Upper lobe of left lung (tissue), 4 donors: ENCODE results near the gene ONECUT1.

Source experiments
- EP300 ChIP-seq, 4 donors: sonication (generic); formaldehyde crosslinking; IDR thresholded peaks; one replicate each; pipeline ENCODE4 v1.5.1; 2017; ENCODE audit warnings: antibody characterized with exemption in 4 of 4, control low read depth in 2 of 4
- POLR2A ChIP-seq, 4 donors: fragments of 450-650 bp; IDR thresholded peaks; one replicate each; pipeline ENCODE4 v1.5.1; 2016 to 2017; ENCODE audit warnings: antibody characterized with exemption in 4 of 4, mild to moderate bottlenecking in 2 of 4
- POLR2AphosphoS5 ChIP-seq, 2 donors: sonication (generic); formaldehyde crosslinking; IDR thresholded peaks; one replicate each; pipeline ENCODE4 v1.5.1; 2017; ENCODE audit warnings: antibody characterized with exemption in 2 of 2
- TF ChIP-seq, protein P1 (sequence below), 6 experiments: fragments of 450-650 bp in 4 of 6; fragments of 200-600 bp in 2 of 6; sonication (generic) in 2 of 6; IDR thresholded peaks; one replicate each; pipeline ENCODE4 v1.5.1; 2016 to 2019; ENCODE audit warnings: antibody characterized with exemption in 6 of 6

DNA sequence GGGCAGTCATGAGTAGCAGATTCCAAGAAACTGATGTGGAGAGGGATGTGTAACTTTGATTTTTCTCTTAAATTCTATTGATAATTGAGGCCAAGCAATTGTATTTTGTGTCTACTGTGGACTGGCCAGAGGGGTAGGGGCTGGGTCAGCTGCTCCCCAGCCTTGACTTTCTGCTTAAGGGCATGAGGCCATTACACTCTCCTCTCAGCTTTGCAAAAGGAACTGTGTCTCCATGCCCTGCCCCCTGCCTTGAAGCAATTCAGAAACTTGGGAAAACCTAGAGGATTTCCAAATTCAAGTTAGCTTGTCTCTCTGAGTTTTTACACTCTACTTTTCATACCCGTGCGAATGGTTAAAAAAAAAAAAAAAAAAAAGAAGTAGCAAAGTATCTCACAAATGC is 38.6 kb downstream of the ONECUT1 start:
- TF ChIP-seq POLR2A (IDR thresholded peaks at IDR 0.05) = no peak
- TF ChIP-seq, protein P1, sequence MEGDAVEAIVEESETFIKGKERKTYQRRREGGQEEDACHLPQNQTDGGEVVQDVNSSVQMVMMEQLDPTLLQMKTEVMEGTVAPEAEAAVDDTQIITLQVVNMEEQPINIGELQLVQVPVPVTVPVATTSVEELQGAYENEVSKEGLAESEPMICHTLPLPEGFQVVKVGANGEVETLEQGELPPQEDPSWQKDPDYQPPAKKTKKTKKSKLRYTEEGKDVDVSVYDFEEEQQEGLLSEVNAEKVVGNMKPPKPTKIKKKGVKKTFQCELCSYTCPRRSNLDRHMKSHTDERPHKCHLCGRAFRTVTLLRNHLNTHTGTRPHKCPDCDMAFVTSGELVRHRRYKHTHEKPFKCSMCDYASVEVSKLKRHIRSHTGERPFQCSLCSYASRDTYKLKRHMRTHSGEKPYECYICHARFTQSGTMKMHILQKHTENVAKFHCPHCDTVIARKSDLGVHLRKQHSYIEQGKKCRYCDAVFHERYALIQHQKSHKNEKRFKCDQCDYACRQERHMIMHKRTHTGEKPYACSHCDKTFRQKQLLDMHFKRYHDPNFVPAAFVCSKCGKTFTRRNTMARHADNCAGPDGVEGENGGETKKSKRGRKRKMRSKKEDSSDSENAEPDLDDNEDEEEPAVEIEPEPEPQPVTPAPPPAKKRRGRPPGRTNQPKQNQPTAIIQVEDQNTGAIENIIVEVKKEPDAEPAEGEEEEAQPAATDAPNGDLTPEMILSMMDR (IDR thresholded peaks at IDR 0.05) = no peak
- TF ChIP-seq EP300 (IDR thresholded peaks at IDR 0.05) = no peak
- TF ChIP-seq POLR2AphosphoS5 (IDR thresholded peaks at IDR 0.05) = no peak
